ENCODE measurements around the gene JPT2.

The JPT2 gene

DNA sequence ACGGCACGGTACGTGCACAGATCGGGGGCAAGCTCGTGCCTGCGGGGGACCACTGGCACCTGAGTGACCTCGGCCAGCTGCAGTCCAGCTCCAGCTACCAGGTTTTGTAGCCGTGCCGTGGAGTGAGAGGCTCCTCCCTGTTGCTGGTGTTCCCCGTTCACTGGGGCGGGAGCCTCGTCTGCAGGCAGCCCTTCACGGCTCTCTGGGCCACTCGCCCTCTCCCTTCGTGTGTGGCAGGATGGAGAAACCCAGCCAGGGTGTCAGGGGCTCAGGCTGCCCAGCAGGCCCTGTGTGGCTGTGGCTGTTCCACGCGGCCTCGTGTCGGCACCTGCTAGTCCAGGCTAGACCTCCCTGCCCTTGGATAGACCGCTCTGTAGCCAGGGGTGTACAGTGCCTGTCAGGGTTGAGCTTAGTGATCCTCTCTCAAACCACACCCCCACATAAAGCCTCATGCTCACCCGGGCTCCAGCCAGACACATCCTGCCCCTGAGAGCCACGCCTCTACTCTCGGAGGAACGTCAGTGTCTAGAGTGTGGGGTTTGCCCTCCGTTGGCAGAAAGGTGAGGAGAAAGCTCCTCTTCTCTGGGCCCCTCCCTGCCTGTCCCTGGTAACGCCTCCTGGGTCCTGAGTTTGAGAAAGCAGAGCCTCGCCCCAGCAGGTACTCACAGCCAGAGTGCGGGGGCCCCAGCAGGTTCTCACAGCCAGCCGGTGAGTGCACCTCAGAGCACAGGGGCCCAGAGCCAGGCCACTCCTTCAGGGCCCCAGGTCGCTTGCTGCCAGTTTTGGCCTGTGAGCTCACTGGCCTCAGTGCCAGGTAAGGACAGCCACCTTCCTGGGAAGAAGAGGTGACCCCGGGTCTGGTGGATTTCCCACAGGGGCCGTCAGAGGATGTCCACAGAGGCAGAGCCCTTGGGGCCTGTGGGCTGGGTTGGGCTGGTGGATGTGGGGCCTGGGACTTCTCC is 65.6 kb downstream of the JPT2 start:
- H3K9me2 ChIP-seq (replicated peaks; ENCODE audit: insufficient read depth, low read length): no peaks in the 10 kb centered on the region
- TF ChIP-seq, protein P1, sequence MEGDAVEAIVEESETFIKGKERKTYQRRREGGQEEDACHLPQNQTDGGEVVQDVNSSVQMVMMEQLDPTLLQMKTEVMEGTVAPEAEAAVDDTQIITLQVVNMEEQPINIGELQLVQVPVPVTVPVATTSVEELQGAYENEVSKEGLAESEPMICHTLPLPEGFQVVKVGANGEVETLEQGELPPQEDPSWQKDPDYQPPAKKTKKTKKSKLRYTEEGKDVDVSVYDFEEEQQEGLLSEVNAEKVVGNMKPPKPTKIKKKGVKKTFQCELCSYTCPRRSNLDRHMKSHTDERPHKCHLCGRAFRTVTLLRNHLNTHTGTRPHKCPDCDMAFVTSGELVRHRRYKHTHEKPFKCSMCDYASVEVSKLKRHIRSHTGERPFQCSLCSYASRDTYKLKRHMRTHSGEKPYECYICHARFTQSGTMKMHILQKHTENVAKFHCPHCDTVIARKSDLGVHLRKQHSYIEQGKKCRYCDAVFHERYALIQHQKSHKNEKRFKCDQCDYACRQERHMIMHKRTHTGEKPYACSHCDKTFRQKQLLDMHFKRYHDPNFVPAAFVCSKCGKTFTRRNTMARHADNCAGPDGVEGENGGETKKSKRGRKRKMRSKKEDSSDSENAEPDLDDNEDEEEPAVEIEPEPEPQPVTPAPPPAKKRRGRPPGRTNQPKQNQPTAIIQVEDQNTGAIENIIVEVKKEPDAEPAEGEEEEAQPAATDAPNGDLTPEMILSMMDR (IDR thresholded peaks at IDR 0.05; ENCODE audit: insufficient read depth, low read length, poor library complexity, severe bottlenecking): no peak
- TF ChIP-seq EZH2phosphoT487 (conservative IDR thresholded peaks at IDR 0.05; ENCODE audit: low read length): no peak
- H3K4me3 ChIP-seq (ENCODE audit: insufficient read depth, low read length, poor library complexity, severe bottlenecking): no peak overlapping the region
- H4K20me1 ChIP-seq (ENCODE audit: low read depth, low read length): no peaks in the 10 kb centered on the region
- H3K79me2 ChIP-seq (ENCODE audit: insufficient read depth, low read length): no peaks in the 10 kb centered on the region
- H3K9ac ChIP-seq (ENCODE audit: low read length): no peak overlapping the region
- H3K27ac ChIP-seq (ENCODE audit: low read depth, low read length): no peak overlapping the region
- no peaks in the 10 kb centered on the region for H3K27me3 ChIP-seq (ENCODE audit: low read length)
- no peak overlapping the region for H2AFZ ChIP-seq (ENCODE audit: low read depth, low read length, severe bottlenecking)
- no peaks in the 10 kb centered on the region for H3K36me3 ChIP-seq (ENCODE audit: low read length)
- no peak overlapping the region for H3K4me2 ChIP-seq (ENCODE audit: low read depth, low read length, poor library complexity, severe bottlenecking)
- peaks cover 4% of the 10 kb centered on the region; the same call in 1 of the 2 replicates for H3K9me3 ChIP-seq (ENCODE audit: insufficient read depth, low read length)
- H3F3A ChIP-seq (ENCODE audit: insufficient read depth): peaks cover 4% of the 10 kb centered on the region; the same call in 1 of the 2 replicates

- Histone ChIP-seq H3K4me2 (ENCODE audit: low read depth, low read length, poor library complexity, severe bottlenecking) (no peak overlapping the region), H3K27me3 (ENCODE audit: low read length) (no peaks in the 10 kb centered on the region), H2AFZ (ENCODE audit: low read depth, low read length, severe bottlenecking) (no peak overlapping the region), H3K9me2 (replicated peaks; ENCODE audit: insufficient read depth, low read length) (no peaks in the 10 kb centered on the region), H3K4me3 (ENCODE audit: insufficient read depth, low read length, poor library complexity, severe bottlenecking) (no peak overlapping the region), H3K27ac (ENCODE audit: low read depth, low read length) (no peak overlapping the region), H3K36me3 (ENCODE audit: low read length) (no peaks in the 10 kb centered on the region), H3K9ac (ENCODE audit: low read length) (no peak overlapping the region), H3K9me3 (ENCODE audit: insufficient read depth, low read length) (peaks cover under 1% of the 10 kb centered on the region; the same call in 1 of the 2 replicates), H3F3A (ENCODE audit: insufficient read depth) (no peaks in the 10 kb centered on the region), H4K20me1 (ENCODE audit: low read depth, low read length) (no peaks in the 10 kb centered on the region), H3K79me2 (ENCODE audit: insufficient read depth, low read length) (no peaks in the 10 kb centered on the region)
- no peak for TF ChIP-seq EZH2phosphoT487 (conservative IDR thresholded peaks at IDR 0.05; ENCODE audit: low read length)
- TF ChIP-seq, protein P1 (IDR thresholded peaks at IDR 0.05; ENCODE audit: insufficient read depth, low read length, poor library complexity, severe bottlenecking): no peak
Measured at GRCh38 chr16:1744338-1744840, 66.3 kb downstream of the JPT2 start.

DNA sequence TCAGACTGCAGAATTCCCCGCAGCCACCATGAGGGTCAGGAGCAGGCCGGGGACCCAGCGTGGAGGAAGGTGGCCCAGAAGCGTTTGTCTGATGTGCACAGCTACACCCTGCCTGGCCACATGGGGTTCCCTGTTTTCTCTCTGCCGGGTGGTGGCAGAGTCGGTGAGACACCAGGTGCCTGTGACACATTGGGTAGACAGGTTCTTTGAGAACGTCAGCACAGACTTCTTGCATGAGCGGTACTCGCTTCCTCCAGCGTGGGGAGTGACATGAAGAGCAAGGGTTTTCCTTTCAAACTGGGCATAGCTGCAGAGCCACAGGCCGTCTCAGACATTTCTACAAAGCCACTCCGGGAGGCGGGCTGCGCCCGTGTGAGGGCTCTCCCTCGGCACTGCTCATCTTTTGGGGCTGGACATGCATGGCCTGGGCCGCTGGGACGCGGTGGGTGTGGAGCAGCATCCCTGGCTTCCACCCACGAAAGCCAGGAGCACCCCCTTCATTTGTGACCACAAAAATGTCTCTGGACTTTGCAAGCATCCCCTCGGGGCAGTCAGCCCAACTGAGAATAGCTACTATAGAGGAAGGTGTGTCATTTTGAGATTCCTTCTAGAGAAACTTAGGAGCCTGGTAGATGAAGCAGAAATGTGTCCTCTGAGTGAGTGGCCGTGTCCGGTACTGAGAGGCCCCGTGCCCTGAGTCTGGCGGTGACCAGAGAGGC is 67.3 kb downstream of the JPT2 start:
- no peaks in the 10 kb centered on the region for H3K36me3 ChIP-seq (ENCODE audit: low read length)
- no peaks in the 10 kb centered on the region for H3K9me2 ChIP-seq (replicated peaks; ENCODE audit: insufficient read depth, low read length)
- H2AFZ ChIP-seq (ENCODE audit: low read depth, low read length, severe bottlenecking): no peak overlapping the region
- TF ChIP-seq, protein P1 (IDR thresholded peaks at IDR 0.05; ENCODE audit: insufficient read depth, low read length, poor library complexity, severe bottlenecking): no peak
- no peak for TF ChIP-seq EZH2phosphoT487 (conservative IDR thresholded peaks at IDR 0.05; ENCODE audit: low read length)
- H3K4me2 ChIP-seq (ENCODE audit: low read depth, low read length, poor library complexity, severe bottlenecking): no peak overlapping the region
- H3F3A ChIP-seq (ENCODE audit: insufficient read depth): no peaks in the 10 kb centered on the region
- H3K27ac ChIP-seq (ENCODE audit: low read depth, low read length): no peak overlapping the region
- no peaks in the 10 kb centered on the region for H3K27me3 ChIP-seq (ENCODE audit: low read length)
- H3K9me3 ChIP-seq (ENCODE audit: insufficient read depth, low read length): no peaks in the 10 kb centered on the region
- H3K9ac ChIP-seq (ENCODE audit: low read length): no peak overlapping the region
- no peak overlapping the region for H3K4me3 ChIP-seq (ENCODE audit: insufficient read depth, low read length, poor library complexity, severe bottlenecking)
- no peaks in the 10 kb centered on the region for H3K79me2 ChIP-seq (ENCODE audit: insufficient read depth, low read length)
- H4K20me1 ChIP-seq (ENCODE audit: low read depth, low read length): no peaks in the 10 kb centered on the region

Measured in SU-DHL-6 (cell line).